Measurements from ENCODE around the gene APOOL. TPM values are rescaled to one million over a fixed set of nuclear protein-coding genes. Genes with fewer than 3 reads are reported as not detected.

The APOOL gene
- total and polyA plus RNA-seq, 2 of the 13 experiments (the other 11 are each of a cell fraction or from before 2014, with no cell fraction given), result 7.3 to 13.9 TPM

- H3K27ac ChIP-seq (ENCODE audit: extremely low read length, insufficient read depth, low read length), result no peak overlapping the region
Measured at GRCh38 chrX:85051627-85052026, 48.0 kb downstream of the APOOL start.

More at GRCh38 chrX:85051627-85052026, 48.0 kb downstream of the APOOL start:
- CTCF ChIA-PET (ENCODE audit: low intra/inter-chr PET ratio, low total read pairs), result no interaction called here
- no CpG with 5 or more reads among the region's 1 CpG for WGBS (ENCODE audit: low lambda C conversion rate)
- BruUV-seq (replicated peaks), result no TSS peak
- Histone ChIP-seq H3K27me3 (ENCODE audit: control insufficient read depth in 1 of 2, insufficient read depth in 2 of 2, low read length in 2 of 2) (no peaks in the 10 kb centered on the region), H3K9me3 (ENCODE audit: low read length) (no peaks in the 10 kb centered on the region), H3K4me3 (replicated peaks in 1 of 3; ENCODE audit: insufficient read depth in 1 of 3, low read depth in 2 of 3, low read length in 3 of 3) (no peak overlapping the region), H3K79me2 (ENCODE audit: insufficient read depth, low read length) (no peaks in the 10 kb centered on the region), H4K20me1 (ENCODE audit: insufficient read depth, low read length) (no peaks in the 10 kb centered on the region), H2AFZ (ENCODE audit: low read length) (no peak overlapping the region), H3K36me3 (replicated peaks in 1 of 2; ENCODE audit: control insufficient read depth in 1 of 2, insufficient read depth in 2 of 2, low read length in 2 of 2) (0 out of 5 replicates have a peak, but pooled peaks cover 0 to 3% of the 10 kb centered on the region in 2 experiments), H3K4me2 (ENCODE audit: low read depth, low read length) (no peak overlapping the region), H3K9ac (ENCODE audit: insufficient read depth, low read depth, low read length) (no peak overlapping the region), H3K4me1 (ENCODE audit: insufficient read depth, low read length) (no peaks in the 10 kb centered on the region)
- POLR2A ChIA-PET, result no interaction called here
- intact Hi-C loops (cut with micrococcal nuclease; ENCODE audit: unreplicated experiment) (loop anchor here (2.0 kb wide), 1 partner anchor 323 kb away; no protein-coding TSS in a partner anchor), in situ Hi-C loops (cut with HindIII; ENCODE audit: extremely low pct_ligation_motif_present, low pct_unique_long_range_greater_than_20kb) (no loop called here)
- FAIRE-seq (no peak), DNase-seq (ENCODE audit: low spot score) (no peak), ATAC-seq (no peak)
- TF ChIP-seq SMYD3 (CRISPR knock-in tag; IDR thresholded peaks at IDR 0.05), result no peak
- no peak for TF ChIP-seq KDM5A (IDR thresholded peaks at IDR 0.05; ENCODE audit: borderline replicate concordance, low read length)
- no peak for TF ChIP-seq CREB3 (CRISPR knock-in tag; IDR thresholded peaks at IDR 0.05)
- no peak for TF ChIP-seq STAT6 (CRISPR knock-in tag; IDR thresholded peaks at IDR 0.05; ENCODE audit: borderline replicate concordance)
- no peak for TF ChIP-seq MBD4 (IDR thresholded peaks at IDR 0.05; ENCODE audit: borderline replicate concordance, low read length)
- no peak for TF ChIP-seq POLR2AphosphoS5 (IDR thresholded peaks at IDR 0.05; ENCODE audit: low read depth, low read length)
- TF ChIP-seq ZGPAT (CRISPR knock-in tag; IDR thresholded peaks at IDR 0.05), result no peak
- TF ChIP-seq KDM1A (CRISPR knock-in tag; IDR thresholded peaks at IDR 0.05), result no peak
- TF ChIP-seq ZNF605 (CRISPR knock-in tag; IDR thresholded peaks at IDR 0.05), result no peak
- no peak for TF ChIP-seq PHB2 (IDR thresholded peaks at IDR 0.05; ENCODE audit: partially characterized antibody)
- TF ChIP-seq ZMAT3 (CRISPR knock-in tag; conservative IDR thresholded peaks at IDR 0.05), result no peak
- TF ChIP-seq MTF2 (CRISPR knock-in tag; IDR thresholded peaks at IDR 0.05; ENCODE audit: borderline replicate concordance), result no peak
- TF ChIP-seq FOSL1 (CRISPR knock-in tag; IDR thresholded peaks at IDR 0.05; ENCODE audit: borderline replicate concordance), result no peak
- TF ChIP-seq JDP2 (CRISPR knock-in tag; IDR thresholded peaks at IDR 0.05; ENCODE audit: borderline replicate concordance), result no peak
- no peak for TF ChIP-seq MXD1 (CRISPR knock-in tag; IDR thresholded peaks at IDR 0.05)
- no peak for TF ChIP-seq DMAP1 (CRISPR knock-in tag; IDR thresholded peaks at IDR 0.05)
- no peak for TF ChIP-seq NFE2 (CRISPR knock-in tag; IDR thresholded peaks at IDR 0.05)
- no peak for TF ChIP-seq ZNF432 (CRISPR knock-in tag; IDR thresholded peaks at IDR 0.05; ENCODE audit: borderline replicate concordance)
- TF ChIP-seq MTA1 (CRISPR knock-in tag; IDR thresholded peaks at IDR 0.05; ENCODE audit: borderline replicate concordance), result no peak
- no peak for TF ChIP-seq KLF15 (CRISPR knock-in tag; IDR thresholded peaks at IDR 0.05; ENCODE audit: borderline replicate concordance)

Measured in HepG2 (cell line).